Calu3 (cell line): ENCODE data around the gene DDX54. TPM values are rescaled to one million over a fixed set of nuclear protein-coding genes. Genes with fewer than 3 reads are reported as not detected.

Experiments
- BruUV-seq: library from RNA; stranded (reverse); fragments of 400-500 nt; replicated peaks from 2 replicates; lab custom pipeline; 2021; lab: Mats Ljungman, UMichigan
- CTCF ChIA-PET: fragments of 300-600 bp; sonication (Branson Sonifier 250); formaldehyde crosslinking; loops from one replicate; lab custom pipeline; 2022; ENCODE audit warnings: antibody characterized with exemption; lab: Charles Lee
- DNase-seq: peaks from one replicate; pipeline ENCODE4 v3.0.0; 2022
- H3K27ac Mint-ChIP-seq: one replicate; pipeline ENCODE4 v1.8.0; 2022; ENCODE audit warnings: mixed read lengths; ENCODE audit not compliant: unreplicated experiment
- H3K27me3 Mint-ChIP-seq: one replicate; pipeline ENCODE4 v1.8.0; 2022; ENCODE audit warnings: mixed read lengths; ENCODE audit not compliant: unreplicated experiment
- H3K36me3 Mint-ChIP-seq: one replicate; pipeline ENCODE4 v1.8.0; 2022; ENCODE audit warnings: mild to moderate bottlenecking, moderate library complexity, mixed read lengths; ENCODE audit not compliant: insufficient read depth, unreplicated experiment
- H3K4me1 Mint-ChIP-seq: one replicate; pipeline ENCODE4 v1.8.0; 2022; ENCODE audit warnings: mild to moderate bottlenecking, low read depth, mixed read lengths; ENCODE audit not compliant: unreplicated experiment
- H3K4me3 Mint-ChIP-seq: one replicate; pipeline ENCODE4 v1.8.0; 2022; ENCODE audit warnings: mild to moderate bottlenecking, low read depth, moderate library complexity, mixed read lengths; ENCODE audit not compliant: unreplicated experiment
- H3K9me3 Mint-ChIP-seq: one replicate; pipeline ENCODE4 v1.8.0; 2022; ENCODE audit warnings: low read depth, mixed read lengths; ENCODE audit not compliant: unreplicated experiment
- CTCF ChIP-seq: fragments of 200-600 bp; IDR thresholded peaks from one replicate; pipeline ENCODE4 v1.8.0; 2022; ENCODE audit warnings: antibody characterized with exemption; ENCODE audit not compliant: unreplicated experiment
- intact Hi-C: fragments of 100-400 bp; cut with micrococcal nuclease; formaldehyde crosslinking; loops from one replicate; pipeline ENCODE4 v1.10.0; 2022; ENCODE audit not compliant: unreplicated experiment
- total RNA-seq: library from RNA; stranded (reverse); gene quantifications from 2 replicates; pipeline ENCODE4 v1.2.3, GENCODE V29; 2022

The DDX54 gene
- total RNA-seq, 1 experiment from 2014 or later: 104 TPM

GRCh38 chr12:113140706-113141105 lies 44.6 kb downstream of the DDX54 start:
- Mint-ChIP-seq H3K4me3 (no peak overlapping the region), H3K4me1 (peaks cover 53% of the 10 kb centered on the region), H3K27me3 (no peaks in the 10 kb centered on the region), H3K27ac (peak overlapping the region; percentile 99), H3K9me3 (no peaks in the 10 kb centered on the region), H3K36me3 (peaks cover 24% of the 10 kb centered on the region)
- no TSS peak for BruUV-seq
- CTCF ChIA-PET: no interaction called here
- no peak for DNase-seq
- intact Hi-C loops: no loop called here
- TF ChIP-seq CTCF: no peak

GRCh38 chr12:113138826-113139225 lies 46.5 kb downstream of the DDX54 start:
- H3K27me3 Mint-ChIP-seq: no peaks in the 10 kb centered on the region
- no peak for DNase-seq
- peaks cover 48% of the 10 kb centered on the region for H3K4me1 Mint-ChIP-seq
- no TSS peak for BruUV-seq
- CTCF ChIA-PET: interaction anchor here (6.7 kb wide), 1 partner anchor 13 kb away, joined by 108 read pairs; the partner anchor contains the start of gene CFAP73
- intact Hi-C loops: no loop called here
- H3K9me3 Mint-ChIP-seq: no peaks in the 10 kb centered on the region
- H3K4me3 Mint-ChIP-seq: no peak overlapping the region
- peaks cover 43% of the 10 kb centered on the region for H3K36me3 Mint-ChIP-seq
- H3K27ac Mint-ChIP-seq: peak overlapping the region; percentile 60
- no peak for TF ChIP-seq CTCF

GRCh38 chr12:113137861-113138783 lies 47.2 kb downstream of the DDX54 start:
- Mint-ChIP-seq H3K27me3 (no peaks in the 10 kb centered on the region), H3K9me3 (no peaks in the 10 kb centered on the region), H3K4me3 (no peak overlapping the region), H3K4me1 (peaks cover 45% of the 10 kb centered on the region), H3K27ac (peak overlapping the region; percentile 50), H3K36me3 (peaks cover 46% of the 10 kb centered on the region)
- CTCF ChIA-PET: interaction anchor here (0.7 to 6.7 kb wide), 2 partner anchors 14 to 475 kb away, joined by 5 to 108 read pairs; partner anchors contain the start of gene CFAP73
- DNase-seq: no peak
- BruUV-seq: no TSS peak
- TF ChIP-seq CTCF: no peak
- intact Hi-C loops: loop anchor here (2.0 kb wide), 1 partner anchor 39 kb away; no protein-coding TSS in a partner anchor

- no peaks in the 10 kb centered on the region for H3K27me3 Mint-ChIP-seq
- peak; percentile 92 for DNase-seq
- CTCF ChIA-PET: interaction anchor here (0.7 to 6.7 kb wide), 2 partner anchors 15 to 476 kb away, joined by 5 to 108 read pairs; partner anchors contain the start of gene CFAP73
- peak overlapping the region; percentile 97 for H3K4me3 Mint-ChIP-seq
- peaks cover 45% of the 10 kb centered on the region for H3K4me1 Mint-ChIP-seq
- TSS peak; percentile 75 for BruUV-seq
- no peak for TF ChIP-seq CTCF
- peak overlapping the region; percentile 96 for H3K27ac Mint-ChIP-seq
- no peaks in the 10 kb centered on the region for H3K9me3 Mint-ChIP-seq
- peaks cover 47% of the 10 kb centered on the region for H3K36me3 Mint-ChIP-seq
- intact Hi-C loops: loop anchor here (2.0 kb wide), 1 partner anchor 38 kb away; no protein-coding TSS in a partner anchor
These were observed 48.2 kb downstream of the DDX54 start for GRCh38 chr12:113136990-113137511.
